Measurements from ENCODE around the gene OPRL1.

Gene OPRL1

DNA sequence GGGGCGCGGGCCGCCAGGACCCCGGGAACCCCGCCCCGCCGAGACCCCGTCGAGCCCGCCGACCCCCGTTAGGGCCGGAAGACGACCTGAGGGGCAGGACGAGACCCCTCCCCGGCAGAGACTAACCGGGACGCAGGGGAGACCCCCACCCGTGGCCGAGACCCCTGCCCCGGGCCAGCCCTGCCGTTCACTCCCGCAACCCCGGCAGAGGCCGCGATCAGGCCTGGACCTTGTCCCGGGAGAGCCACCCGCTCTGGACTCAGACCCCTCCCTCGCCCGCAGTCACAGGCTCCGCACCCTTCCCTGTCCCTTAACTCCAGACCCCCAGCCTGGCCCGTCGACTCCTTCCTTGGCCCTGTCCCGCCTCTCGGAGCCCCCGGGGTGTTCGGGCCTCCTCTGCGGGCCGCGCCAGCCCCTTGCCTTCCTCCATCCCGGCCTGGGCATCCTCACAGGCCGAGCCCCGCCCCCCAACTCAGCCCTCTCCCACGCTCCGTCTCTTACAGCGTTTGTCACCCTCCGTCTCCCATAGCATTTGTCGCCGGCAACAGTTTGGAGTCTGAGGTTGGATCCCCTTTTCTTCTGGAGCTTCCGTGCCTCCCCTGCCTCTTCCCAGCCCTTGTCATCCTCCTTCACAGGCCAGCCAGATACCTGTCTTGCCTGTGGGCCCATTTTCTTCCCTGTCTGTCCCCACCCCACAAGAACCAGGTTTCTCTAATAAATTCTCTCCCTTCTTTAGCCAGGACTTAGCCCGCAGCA lies 16.3 kb upstream of the OPRL1 start:
- H3K4me3 ChIP-seq = peak overlapping the region; percentile 97
- H3K9ac ChIP-seq = peak overlapping the region; percentile 89
- H3K4me1 ChIP-seq = peaks cover 63% of the 10 kb centered on the region
- no peak for TF ChIP-seq Cebpa-rat (IDR thresholded peaks at IDR 0.05)
- H3K27ac ChIP-seq = peak overlapping the region; percentile 89
- peaks cover 10% of the 10 kb centered on the region for H4K20me1 ChIP-seq
- no peaks in the 10 kb centered on the region for H3K9me3 ChIP-seq
- no peaks in the 10 kb centered on the region for H3K27me3 ChIP-seq
- no peaks in the 10 kb centered on the region for H3K36me3 ChIP-seq
- H3K4me2 ChIP-seq = peak overlapping the region; percentile 99

DNA sequence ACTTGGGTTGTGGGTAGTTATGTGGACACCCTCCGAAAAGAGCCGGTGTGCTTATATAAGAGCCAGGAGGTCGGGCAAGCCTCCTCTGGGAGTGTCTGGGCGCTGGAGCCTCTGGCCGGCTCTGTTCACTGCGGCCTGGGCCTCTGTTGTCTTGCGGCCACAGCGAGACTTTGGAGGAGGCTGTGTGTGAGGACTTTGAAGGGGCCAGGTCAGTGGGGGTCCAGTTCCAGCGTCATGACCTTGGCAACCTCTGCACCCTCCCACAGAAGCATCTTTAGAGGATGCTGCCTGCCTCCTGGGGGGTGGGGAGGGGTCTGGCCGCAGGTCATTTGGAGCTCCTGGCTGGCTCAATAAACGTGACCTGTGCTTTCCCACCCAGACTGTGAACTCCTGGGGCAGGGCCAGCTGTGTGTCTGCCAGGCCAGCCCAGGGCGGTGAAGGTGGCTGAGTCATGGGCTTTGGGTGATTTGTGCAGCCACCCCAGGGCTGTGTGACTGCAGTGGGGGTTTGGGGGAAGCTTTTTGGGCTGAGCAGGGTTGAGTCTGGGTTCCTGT lies 15.7 kb upstream of the OPRL1 start:
- Histone ChIP-seq H3K36me3 (no peaks in the 10 kb centered on the region), H3K27ac (peak overlapping the region; percentile 89), H3K27me3 (no peaks in the 10 kb centered on the region), H3K4me1 (peaks cover 67% of the 10 kb centered on the region), H3K4me3 (peak overlapping the region; percentile 97), H3K9me3 (no peaks in the 10 kb centered on the region), H3K9ac (peak overlapping the region; percentile 89), H3K4me2 (peak overlapping the region; percentile 99), H4K20me1 (peaks cover 10% of the 10 kb centered on the region)
- no peak for TF ChIP-seq Cebpa-rat (IDR thresholded peaks at IDR 0.05)

- Histone ChIP-seq H3K4me1 (peaks cover 78% of the 10 kb centered on the region), H3K36me3 (no peaks in the 10 kb centered on the region; the same call in 1 of the 2 replicates), H3K9ac (peak overlapping the region; percentile 48; the same call in 1 of the 2 replicates), H4K20me1 (peaks cover 10% of the 10 kb centered on the region), H3K27me3 (no peaks in the 10 kb centered on the region), H3K27ac (peak overlapping the region; percentile 89), H3K4me3 (peak overlapping the region; percentile 36), H3K4me2 (peak overlapping the region; percentile 99), H3K9me3 (no peaks in the 10 kb centered on the region)
- no peak for TF ChIP-seq Cebpa-rat (IDR thresholded peaks at IDR 0.05)
These were observed 14.6 kb upstream of the OPRL1 start for GRCh38 chr20:64065062-64065973.

GRCh38 chr20:64065974-64066343 lies 13.9 kb upstream of the OPRL1 start:
- Histone ChIP-seq H3K27me3 (no peaks in the 10 kb centered on the region), H3K4me2 (peak overlapping the region; percentile 99), H3K9me3 (no peaks in the 10 kb centered on the region), H3K9ac (peak overlapping the region; percentile 48; the same call in 1 of the 2 replicates), H3K4me1 (peaks cover 84% of the 10 kb centered on the region), H3K36me3 (no peaks in the 10 kb centered on the region; the same call in 1 of the 2 replicates), H3K27ac (peak overlapping the region; percentile 80), H3K4me3 (peak overlapping the region; percentile 36), H4K20me1 (peaks cover 10% of the 10 kb centered on the region)
- no peak for TF ChIP-seq Cebpa-rat (IDR thresholded peaks at IDR 0.05)

DNA sequence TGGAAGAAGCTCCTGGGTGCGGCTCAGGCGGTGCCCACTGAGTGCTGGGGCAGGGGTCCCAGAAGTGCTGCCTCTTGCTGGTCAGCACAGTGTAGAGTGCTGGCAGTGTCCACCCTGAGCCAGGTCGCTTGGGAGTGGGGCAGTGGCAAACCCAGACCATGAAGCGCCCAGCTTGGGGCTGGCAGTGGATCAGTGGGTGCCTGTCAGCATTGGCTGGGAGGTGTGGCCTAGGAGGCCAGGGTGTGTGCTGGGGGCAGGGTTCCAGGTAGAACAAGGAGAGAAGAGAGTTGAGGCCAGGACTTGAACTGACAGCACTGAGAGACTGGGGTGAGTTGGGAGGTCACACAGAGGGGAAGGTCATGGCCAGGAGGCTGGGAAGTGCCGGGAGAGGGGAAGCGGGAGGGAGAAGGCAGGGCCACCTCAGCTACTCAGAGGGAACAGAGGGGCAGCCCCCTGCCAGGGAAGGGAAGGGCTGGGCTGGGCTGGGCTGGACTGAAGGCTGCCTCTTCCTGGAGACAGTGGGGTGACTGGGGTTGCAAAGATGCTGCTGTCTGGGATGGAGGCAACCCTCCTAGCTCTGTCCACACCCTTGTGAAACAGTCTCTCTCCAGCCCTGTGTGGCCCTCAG lies 12.8 kb upstream of the OPRL1 start:
- H3K27me3 ChIP-seq = no peaks in the 10 kb centered on the region
- peak overlapping the region; percentile 99 for H3K4me2 ChIP-seq
- no peaks in the 10 kb centered on the region; the same call in 1 of the 2 replicates for H3K36me3 ChIP-seq
- H4K20me1 ChIP-seq = peaks cover 19% of the 10 kb centered on the region
- 0 out of 2 replicates have a peak overlapping the region, but pooled peaks have one; percentile 34 for H3K9ac ChIP-seq
- H3K4me3 ChIP-seq = no peak overlapping the region
- H3K4me1 ChIP-seq = peaks cover 93% of the 10 kb centered on the region
- no peaks in the 10 kb centered on the region for H3K9me3 ChIP-seq
- H3K27ac ChIP-seq = peak overlapping the region; percentile 80
- TF ChIP-seq Cebpa-rat (IDR thresholded peaks at IDR 0.05) = no peak

DNA sequence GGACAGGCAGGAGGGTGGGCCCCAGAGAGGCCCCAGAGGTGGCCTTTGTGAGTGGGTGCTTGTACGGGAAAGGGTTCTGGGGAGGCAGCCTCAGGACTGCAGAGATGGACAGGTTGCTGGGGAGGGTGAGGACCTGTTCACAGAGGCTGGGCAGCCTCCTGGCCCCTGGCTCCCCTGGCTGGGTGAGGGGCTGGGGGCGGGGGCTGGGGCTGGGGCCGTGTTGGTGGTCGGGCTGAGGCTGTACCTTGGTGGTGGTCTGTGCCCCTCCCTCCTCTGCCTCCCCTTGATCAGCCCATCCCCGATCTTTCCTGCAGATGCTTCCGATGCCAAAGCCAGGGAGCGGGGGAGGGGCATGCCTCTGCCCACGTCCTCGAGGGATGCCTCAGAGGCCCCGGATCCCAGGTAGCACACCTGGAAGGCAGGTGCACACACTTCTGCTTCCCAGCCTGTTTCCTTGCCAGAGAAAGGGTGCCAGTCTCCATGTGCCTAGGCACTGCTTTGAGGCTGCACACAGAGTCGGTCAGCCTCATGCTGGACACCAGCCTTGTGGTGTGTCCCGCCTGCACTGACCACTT lies 12.1 kb upstream of the OPRL1 start:
- Histone ChIP-seq H3K9ac (0 out of 2 replicates have a peak overlapping the region, but pooled peaks have one; percentile 34), H3K27ac (peak overlapping the region; percentile 80; the same call in 1 of the 2 replicates), H3K36me3 (no peaks in the 10 kb centered on the region; the same call in 1 of the 2 replicates), H3K4me1 (peaks cover 93% of the 10 kb centered on the region), H3K27me3 (no peaks in the 10 kb centered on the region), H3K4me2 (peak overlapping the region; percentile 99), H4K20me1 (peaks cover 26% of the 10 kb centered on the region), H3K4me3 (no peak overlapping the region), H3K9me3 (no peaks in the 10 kb centered on the region)
- no peak for TF ChIP-seq Cebpa-rat (IDR thresholded peaks at IDR 0.05)

- Histone ChIP-seq H3K36me3 (peaks cover 5% of the 10 kb centered on the region), H3K27me3 (no peaks in the 10 kb centered on the region), H3K4me3 (no peak overlapping the region), H3K27ac (no peak overlapping the region; the same call in none of the 2 replicates), H3K4me1 (peaks cover 100% of the 10 kb centered on the region), H4K20me1 (peaks cover 31% of the 10 kb centered on the region), H3K9me3 (no peaks in the 10 kb centered on the region), H3K4me2 (peak overlapping the region; percentile 99), H3K9ac (no peak overlapping the region)
- no peak for TF ChIP-seq Cebpa-rat (IDR thresholded peaks at IDR 0.05)
These were observed 11.3 kb upstream of the OPRL1 start for GRCh38 chr20:64068386-64069208.

GRCh38 chr20:64069209-64069613 lies 10.7 kb upstream of the OPRL1 start:
- Histone ChIP-seq H3K27me3 (no peaks in the 10 kb centered on the region), H3K4me1 (peaks cover 100% of the 10 kb centered on the region), H3K4me2 (peak overlapping the region; percentile 99), H3K36me3 (peaks cover 11% of the 10 kb centered on the region), H3K27ac (no peak overlapping the region; the same call in none of the 2 replicates), H3K4me3 (no peak overlapping the region), H4K20me1 (peaks cover 31% of the 10 kb centered on the region), H3K9ac (no peak overlapping the region), H3K9me3 (no peaks in the 10 kb centered on the region)
- no peak for TF ChIP-seq Cebpa-rat (IDR thresholded peaks at IDR 0.05)
